Measurements from ENCODE around the gene NCBP3.

GRCh38 chr17:3846437-3847164 is 555 bp upstream of the NCBP3 start:
- TF ChIP-seq, protein P1, sequence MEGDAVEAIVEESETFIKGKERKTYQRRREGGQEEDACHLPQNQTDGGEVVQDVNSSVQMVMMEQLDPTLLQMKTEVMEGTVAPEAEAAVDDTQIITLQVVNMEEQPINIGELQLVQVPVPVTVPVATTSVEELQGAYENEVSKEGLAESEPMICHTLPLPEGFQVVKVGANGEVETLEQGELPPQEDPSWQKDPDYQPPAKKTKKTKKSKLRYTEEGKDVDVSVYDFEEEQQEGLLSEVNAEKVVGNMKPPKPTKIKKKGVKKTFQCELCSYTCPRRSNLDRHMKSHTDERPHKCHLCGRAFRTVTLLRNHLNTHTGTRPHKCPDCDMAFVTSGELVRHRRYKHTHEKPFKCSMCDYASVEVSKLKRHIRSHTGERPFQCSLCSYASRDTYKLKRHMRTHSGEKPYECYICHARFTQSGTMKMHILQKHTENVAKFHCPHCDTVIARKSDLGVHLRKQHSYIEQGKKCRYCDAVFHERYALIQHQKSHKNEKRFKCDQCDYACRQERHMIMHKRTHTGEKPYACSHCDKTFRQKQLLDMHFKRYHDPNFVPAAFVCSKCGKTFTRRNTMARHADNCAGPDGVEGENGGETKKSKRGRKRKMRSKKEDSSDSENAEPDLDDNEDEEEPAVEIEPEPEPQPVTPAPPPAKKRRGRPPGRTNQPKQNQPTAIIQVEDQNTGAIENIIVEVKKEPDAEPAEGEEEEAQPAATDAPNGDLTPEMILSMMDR (IDR thresholded peaks at IDR 0.05): no peak
- no peak for TF ChIP-seq POLR2A (IDR thresholded peaks at IDR 0.05)

Measured in prostate gland (tissue), 2 donors.